Dermis microvascular lymphatic vessel endothelial cell (primary cell): ENCODE measurements around the gene IFI6. TPM values are rescaled to one million over a fixed set of nuclear protein-coding genes. Genes with fewer than 3 reads are reported as not detected.
"Not testable (repeated sequence)": the region's sequence is repeated elsewhere in the genome, so short reads cannot be mapped to it uniquely, and the experiment has no call there.

ENCODE experiments used
- DNase-seq, 2 donors: peaks; one replicate each; pipeline versions ENCODE4 v3.0.0 to v3.0.0-alpha.2; 2010; ENCODE audit warnings: low read depth in 2 of 2
- total RNA-seq: library from RNA; depleted of rRNA; stranded (reverse); fragments of >200 nt; gene quantifications from 2 replicates; pipeline ENCODE4 v1.2.1, GENCODE V29; 2014

The IFI6 gene
- total RNA-seq, 1 donor from 2014 or later = 21.8 TPM

DNA sequence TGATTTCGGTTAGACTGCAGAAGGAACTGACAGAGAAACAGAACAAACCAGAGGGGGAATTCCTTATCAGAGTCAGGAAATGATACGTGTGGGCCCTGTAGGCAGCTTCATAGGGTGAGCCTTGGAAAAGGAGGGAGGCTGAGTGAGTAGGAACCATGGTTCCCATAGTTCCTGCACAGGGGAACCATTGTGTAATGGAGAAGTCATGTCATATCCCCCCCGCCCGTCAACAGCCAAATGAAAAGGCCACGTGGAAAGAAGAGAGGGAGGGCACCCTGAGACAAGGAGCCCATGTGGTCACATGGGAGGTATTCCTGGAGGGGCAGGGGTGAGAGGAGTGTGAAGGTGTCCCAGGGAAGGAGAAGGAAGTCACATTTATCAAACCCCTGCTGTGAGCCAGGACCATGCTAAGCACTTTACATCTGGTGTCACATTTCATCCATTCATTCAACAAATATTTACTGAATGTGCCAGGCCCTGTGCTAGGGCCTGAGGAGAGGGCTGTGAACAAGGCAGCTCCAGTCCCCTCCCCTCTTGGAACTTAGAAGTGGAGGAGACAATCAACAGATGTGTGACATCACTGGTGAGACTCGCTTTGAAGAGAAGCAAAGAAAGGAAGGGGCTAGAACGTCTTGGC lies 21.3 kb downstream of the IFI6 start:
- peak in 1 of 2 donors; percentile 43 for DNase-seq

DNA sequence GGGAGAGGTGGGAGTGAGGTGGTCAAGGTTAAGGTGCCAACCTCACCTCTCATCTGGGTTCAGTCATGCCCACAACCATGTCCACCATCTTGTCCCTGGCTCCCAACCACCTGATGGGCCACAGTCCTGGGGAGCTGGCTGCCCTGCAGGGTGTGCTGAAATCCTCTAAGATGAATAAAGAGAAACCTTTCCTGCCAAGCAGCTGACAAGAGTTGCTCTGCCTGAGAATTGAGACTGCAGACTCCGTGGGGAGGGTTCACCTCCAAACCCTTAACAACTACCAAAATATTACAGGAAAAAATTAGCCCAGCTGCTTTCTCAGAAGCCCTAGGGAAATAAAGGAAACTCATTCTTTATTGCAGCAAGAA lies 21.8 kb downstream of the IFI6 start:
- no peak for DNase-seq

DNA sequence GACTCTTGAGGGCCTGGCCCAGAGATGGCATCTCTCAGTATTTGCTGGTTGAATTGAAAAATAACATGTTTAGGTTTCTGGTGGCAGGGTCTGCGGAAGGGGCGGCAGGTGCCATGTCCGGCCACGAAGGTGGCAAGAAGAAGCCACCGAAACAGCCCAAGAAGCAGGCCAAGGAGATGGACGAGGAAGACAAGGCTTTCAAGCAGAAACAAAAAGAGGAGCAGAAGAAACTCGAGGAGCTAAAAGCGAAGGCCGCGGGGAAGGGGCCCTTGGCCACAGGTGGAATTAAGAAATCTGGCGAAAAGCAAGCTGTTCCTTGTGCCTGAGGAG lies 22.7 kb downstream of the IFI6 start:
- no peak for DNase-seq

DNA sequence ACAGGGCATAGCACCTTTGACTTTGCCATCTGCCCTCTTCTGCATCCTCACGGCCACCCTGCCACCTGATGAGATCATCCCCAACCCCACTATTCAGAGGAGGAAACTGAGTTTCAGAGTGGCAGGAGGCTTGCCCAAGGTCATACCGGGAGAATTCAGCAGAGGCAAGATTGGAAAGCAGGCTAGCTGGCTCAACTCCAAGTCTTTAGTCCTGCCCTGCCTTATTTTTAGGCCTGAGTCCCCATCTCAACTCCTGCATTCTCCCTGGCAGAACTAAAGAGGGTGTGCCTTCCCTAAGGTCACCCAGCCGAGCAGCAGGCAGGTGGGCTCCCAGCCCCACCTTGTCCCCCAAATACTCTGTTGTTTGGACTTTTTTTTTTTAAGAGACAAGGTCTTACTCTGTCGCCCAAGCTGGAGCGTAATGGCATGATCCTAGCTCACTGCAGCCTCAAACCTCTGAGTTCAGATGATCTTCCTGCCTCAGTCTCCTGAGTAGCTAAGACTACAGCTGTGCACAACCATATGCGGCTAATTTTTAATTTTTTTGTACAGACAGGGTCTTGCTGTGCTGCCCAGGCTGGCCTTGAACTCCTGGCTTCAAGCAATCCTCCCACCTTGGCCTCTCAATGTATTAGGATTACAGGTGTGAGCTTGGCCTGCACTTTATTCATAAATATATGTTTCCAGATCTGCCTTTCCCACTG lies 23.2 kb downstream of the IFI6 start:
- no peak for DNase-seq

DNA sequence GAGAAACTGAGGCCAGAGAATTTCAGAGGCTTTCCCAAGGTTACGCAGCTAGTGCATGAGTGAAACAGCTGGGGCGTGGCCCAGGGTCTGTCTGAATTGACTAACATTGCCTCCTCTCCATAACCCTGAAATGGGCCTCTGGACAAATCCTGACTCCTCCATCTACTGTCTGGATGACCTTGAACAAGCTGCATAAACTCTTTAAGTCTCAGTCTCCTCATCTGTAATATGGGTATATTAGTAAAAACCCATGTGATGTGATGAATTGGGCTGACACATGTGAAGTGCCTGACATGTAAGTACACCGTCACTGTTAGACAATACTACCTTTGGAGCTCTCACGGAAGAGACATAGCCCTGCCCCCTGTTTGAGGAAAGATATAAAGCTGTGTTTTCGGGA lies 24.7 kb downstream of the IFI6 start:
- no peak for DNase-seq

DNA sequence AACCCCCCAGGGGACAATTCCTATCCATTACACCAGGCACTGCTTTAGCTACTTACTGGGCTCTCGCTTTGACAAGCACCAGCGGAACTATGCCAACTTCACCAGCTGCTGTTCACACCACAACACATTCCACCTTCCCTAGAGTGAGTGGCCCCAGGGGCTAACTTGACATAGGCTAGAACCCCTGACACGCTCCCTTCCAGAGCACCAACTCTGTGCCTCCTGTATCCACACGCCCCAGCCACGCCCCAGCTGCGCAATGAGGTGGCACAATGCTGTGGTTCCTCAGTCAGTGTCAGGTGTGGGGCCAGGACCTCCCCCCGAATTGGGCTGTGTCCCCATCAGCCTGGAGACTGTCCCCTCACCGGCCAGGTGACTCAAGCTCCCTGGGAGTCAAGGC lies 25.3 kb downstream of the IFI6 start:
- DNase-seq = no peak

DNA sequence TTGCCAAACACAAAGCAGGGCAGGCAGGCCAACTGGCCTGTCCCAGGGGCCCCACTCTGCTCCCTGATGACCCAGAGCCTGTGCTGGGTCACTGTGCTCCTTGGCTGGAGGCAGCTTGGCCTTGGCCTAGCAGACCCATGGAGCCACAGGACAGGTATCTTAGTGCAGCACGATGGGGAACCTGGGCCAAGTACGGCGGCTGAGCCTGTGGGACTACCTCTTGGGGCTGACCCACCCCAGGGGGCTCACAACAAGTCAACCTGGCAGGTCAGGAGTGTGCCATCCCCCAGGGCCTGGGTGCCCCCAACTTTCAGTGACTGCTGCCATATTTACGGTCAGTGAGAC lies 26.9 kb downstream of the IFI6 start:
- DNase-seq = no peak

DNA sequence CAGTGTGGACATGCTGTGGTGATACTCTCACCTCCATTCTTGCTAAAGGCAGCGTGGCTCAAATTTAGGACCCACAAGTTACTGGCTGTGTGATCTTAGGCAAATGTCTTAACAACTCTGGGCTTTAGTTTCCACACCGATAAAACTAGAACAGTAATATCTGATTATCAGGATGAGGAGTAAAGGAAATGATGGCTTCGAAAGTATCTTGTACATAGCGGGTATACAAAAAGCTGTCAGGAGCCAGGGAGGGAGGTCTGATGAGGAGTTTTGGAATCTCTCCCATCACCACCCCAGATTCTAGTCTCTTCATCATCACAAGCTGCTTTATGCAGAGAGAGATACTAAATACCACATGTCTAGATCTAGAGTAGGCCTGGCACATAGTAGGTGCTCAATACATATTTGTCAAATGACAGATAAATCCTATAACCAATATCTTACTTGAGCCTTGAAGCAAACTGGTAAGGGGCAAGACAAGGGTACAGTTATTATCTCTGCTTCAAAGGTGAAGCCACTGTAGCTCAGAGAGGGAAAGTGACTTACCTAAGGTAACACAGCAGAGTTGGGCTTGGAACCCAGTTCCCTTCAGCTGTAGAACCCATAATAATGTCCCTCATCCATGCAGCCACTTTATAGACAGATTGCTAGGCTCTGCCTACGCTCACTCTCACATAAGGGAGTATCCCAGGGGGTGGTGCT lies 27.5 kb downstream of the IFI6 start:
- DNase-seq = no peak

DNA sequence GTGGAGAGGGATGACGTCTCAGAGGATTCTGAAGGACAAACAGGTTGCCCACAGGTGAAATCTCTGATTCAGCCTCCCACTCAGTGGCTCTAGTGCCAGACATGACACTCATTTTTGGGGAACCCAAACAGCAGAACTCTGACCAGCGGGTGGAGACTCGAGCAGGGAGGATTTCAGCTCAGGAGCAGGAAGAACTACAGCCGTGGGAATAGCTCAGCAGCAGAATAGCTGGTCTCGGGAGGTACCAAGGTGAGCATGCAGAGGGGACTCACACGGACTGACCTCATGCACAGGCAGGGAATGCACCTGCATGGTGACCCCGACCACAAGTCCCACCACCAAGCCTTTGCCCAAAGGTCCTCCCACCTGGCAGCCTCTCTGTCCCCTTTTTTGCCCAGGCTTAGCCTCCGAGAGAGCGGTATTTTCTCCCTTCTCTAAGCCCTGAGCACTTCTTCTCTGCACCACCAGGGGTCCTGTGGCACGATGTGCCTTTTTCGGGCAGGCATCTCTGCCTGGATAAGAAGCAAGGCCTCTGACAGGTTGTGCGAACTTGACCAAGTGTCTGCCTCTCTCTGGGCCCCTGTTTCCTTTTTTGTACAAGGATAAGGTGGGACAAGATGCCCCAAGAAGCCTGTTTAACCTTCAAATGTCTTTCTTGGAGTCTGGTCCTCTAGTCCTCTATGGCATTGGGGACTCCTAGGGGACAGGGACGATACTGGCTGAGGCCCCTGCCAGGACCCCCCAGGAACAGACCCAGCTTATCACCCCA lies 28.2 kb downstream of the IFI6 start:
- DNase-seq = peak; percentile 35 to 58

DNA sequence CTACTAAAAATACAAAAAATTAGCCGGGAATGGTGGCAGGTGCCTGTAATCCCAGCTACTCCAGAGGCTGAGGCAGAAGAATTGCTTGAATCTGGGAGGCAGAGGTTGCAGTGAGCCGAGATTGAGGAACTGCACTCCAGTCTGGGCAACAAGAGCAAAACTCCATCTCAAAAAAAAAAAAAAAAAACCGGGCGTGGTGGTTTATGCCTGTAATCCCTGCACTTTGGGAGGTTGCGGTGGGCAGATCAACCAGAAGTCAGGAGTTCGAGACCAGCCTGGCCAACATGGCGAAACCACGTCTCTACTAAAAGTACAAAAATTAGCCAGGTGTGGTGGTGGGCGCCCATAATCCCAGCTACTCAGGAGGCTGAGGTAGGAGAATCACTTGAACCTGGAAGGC lies 31.5 kb downstream of the IFI6 start:
- not testable (repeated sequence) for DNase-seq

DNA sequence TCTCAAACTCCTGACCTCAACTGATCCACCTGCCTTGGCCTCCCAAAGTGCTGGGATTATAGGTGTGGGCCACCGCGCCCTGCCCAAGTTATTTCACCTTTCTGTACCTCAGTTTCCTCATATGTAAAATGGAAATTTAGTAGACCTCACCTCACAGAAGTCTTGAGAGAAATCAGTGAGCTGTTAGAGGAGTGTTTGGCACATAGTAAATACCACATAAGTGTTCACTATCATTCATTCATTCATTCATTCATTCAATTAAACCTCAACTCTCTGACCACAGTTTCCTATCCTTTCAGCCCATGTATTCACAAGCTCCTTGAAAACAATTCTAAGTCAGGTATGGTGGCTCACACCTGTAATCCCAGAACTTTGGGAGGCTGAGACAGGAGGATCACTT lies 33.2 kb downstream of the IFI6 start:
- DNase-seq = no peak

DNA sequence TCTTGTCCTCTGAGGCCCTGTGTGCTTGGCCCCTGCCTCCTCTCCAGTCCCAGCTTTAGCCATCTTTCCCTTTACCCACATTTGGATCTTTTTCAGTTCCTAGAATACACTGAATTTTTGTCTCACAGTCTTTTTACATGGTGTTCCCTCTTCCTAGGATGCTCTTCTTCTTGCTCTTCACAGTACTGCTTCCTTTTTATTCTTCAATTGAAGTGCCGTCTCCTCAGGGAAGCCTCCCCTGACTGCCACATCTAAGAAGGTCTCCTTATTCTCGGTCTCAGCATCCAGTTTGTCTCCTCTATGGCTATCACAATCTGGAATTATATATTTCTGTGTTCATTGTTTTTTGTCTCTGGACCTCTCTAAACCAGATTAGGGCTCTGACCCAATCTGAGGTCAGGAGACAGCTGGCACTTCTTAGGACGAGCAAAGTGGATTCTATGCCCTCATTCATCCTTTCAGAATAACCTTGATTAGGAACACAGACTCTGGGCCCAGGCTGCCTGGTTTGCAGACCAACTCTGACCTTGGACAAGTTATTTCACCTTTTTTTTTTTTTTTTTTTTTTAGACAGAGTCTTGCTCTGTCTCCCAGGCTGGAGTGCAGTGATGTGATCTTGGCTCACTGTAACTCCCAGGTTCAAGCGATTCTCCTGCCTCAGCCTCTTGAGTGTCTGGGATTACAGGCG lies 33.8 kb downstream of the IFI6 start:
- DNase-seq = no peak

DNA sequence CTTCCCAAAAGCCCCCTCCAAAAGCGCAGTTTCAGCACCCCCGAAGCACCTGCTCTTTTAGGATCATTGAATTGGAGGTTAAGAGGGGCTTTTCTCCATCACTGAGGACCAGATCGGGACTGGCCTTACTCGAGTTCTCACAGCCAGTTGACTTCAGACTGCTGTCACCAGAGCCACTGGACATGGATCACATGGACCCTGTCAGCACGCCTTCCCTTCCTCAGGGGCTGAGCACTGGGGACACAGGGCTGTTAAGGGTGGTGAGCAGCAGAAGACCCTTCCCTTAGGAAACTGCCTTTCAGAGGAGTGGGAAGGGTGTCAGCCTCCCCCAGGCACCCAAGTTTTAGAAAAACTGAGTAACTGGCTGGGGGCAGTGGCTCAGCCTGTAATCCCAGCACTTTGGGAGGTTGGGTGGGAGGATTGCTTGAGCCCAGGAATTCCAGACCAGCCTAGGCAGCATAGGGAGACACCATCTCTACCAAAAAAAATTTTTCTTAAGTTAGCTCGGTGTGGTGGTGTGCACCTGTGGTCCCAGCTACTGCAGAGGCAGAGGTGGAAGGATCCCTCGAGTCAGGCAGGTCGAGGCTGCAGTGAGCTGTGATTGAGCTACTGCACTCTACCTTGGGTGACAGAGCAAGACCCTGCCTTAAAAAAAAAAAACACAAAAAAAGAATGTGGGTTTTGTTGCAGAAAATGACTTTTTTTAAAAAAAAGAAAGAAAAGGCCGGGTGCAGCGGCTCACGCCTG lies 36.4 kb downstream of the IFI6 start:
- DNase-seq = no peak

DNA sequence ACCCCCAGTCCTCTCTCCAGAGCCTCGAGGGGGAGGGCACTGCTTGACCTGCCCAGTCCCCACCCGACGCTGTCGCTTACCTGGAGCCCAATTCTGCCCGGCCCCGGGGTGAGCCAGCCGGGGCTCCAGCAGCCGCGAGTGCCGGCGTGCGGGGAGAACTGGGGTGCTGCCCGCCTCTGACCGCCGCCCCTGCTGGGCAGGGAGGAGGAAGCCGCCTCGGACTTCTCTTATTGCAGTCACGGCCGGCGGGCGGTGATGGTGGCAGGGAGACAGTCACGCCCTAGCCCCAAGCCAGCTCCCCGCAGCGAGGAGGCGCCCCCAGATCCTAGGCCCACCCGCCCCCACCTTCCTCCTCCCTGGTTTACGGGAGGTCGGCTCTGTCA lies 37.0 kb downstream of the IFI6 start, which contains the start of gene FGR:
Gene FGR (minus strand): TSS at position 201 of the 383 bp plus-strand sequence. CDS start 11,269 bp downstream, outside the sequence.
- no peak for DNase-seq

DNA sequence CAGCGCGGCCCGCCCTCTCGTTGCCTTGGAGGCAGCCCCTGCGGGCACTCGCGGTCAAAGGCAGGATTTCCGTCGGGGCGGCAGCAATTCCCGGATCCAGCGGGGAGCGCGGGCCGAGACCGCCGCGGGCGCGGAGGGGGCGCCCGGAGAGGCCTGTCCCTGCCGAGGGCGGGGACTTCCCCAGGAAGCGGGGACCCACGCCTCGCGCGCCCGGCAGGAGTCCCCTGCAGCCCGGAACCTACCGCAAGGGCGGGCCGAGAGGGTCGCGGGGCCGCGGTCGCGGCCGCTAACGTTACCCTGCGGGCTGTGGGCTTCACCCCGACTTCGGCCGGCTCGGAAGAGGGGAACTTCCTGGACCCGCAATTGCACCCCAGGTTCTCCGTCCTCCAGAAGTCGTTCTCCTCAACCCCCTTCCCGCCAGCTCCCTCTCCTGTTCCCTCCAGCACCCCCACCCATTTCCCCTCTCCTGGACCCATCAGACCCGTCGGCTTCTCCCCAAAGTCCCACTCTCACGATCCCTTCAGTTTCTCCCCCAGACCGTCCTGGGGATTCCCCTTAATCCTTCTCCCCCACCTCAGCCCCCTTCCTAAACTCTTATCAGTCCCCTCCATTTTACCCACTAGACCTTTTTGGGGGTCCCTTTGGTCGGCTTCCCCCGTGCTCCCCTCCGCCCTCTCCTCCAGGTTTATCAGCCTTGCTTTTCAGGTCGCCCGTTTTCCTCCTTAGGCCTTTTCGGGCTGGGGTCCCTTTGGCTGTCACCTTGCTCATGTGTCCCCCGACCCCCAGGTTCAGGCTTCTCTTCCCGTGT lies 37.6 kb downstream of the IFI6 start:
- DNase-seq = peak in 1 of 2 donors; percentile 30

DNA sequence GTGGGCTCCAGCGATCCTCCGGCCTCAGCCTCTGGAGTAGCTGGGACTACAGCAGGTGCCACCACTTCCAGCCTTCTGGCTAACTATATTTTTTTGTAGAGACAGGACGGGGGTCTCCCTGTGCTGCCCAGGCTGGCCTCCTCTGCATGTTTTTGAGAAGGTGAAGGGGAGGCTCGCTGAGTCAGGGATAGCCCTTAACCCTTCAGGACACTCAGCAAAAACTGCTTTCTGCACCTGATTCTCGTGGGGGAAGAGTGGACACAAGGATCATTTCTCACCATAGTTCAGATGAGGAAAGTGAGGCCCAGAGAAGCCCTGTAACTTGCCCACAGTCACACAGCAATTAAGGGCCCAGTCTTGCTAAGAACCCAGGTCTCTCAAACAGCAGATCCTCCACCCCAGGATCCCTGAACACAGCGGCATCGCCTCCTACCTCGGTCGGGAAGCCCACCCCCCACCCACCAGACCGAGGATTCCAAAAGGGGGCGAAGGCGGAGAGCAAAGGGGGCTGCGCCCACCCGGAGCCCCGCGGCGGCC lies 38.3 kb downstream of the IFI6 start:
- no peak for DNase-seq

DNA sequence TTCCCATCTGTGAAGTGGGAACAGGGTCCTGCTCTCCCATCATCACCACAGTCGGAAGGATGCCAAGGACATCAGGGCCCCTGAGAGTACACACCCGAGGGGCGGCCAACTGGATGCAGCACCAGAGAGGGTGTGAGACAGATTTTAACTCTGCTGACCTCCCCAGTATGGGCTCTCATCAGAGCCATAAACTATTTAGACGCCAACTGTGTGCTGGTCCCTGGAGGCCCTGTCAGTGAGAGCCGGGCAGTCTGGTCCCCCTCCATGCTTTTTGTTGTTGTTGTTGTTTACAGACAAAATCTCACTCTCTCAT lies 38.7 kb downstream of the IFI6 start:
- DNase-seq = no peak

DNA sequence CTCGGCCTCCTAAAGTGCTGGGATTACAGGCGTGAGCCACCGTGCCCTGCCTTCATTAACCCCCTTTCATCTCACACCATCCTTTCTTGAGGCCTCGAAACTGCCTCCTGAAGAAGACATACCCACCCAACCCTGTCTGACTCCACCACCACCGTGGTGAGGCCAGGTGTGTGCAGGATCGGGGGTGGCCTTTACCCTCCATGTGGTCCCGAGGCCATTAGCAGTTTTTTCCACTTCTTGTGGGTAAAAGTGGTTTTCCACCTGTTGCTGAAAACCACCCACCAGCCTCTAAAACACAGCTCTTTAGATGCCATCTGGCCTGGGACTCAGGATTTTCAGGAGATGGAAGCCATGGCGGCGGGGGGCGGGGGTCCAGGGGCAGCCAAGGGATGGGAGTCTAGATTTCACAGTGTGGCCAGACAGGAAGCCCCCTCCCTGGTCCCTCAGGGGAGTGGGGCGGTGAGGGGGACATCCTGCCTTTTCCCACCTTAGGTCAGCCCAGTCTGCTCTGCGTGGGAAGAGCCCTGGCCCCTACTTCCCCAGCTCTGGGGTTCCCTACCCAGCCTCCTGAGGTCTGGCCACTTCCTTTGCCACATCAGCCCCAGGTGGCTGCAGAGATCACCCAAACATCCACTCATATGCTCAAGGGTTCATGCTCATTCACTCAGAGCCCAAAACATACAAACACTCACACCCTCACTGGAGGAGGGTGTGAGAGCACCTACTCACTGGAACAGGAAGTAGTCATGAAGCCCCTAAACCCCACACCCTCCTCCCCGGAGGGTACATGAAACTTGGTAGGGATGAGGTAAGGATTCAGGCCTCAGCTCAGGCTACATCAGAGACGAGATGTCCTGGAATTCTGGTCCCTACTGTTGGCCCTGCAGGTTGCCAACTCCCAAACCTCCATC lies 39.4 kb downstream of the IFI6 start:
- DNase-seq = no peak
